HG03039 (cell line): ENCODE results near the gene ROR1.

ENCODE experiments used
- ATAC-seq: cut with Tn5 transposase; IDR thresholded peaks from one replicate; pipeline ENCODE4 v1.9.1; 2021; ENCODE audit warnings: mild to moderate bottlenecking, moderate library complexity; ENCODE audit not compliant: unreplicated experiment

ROR1 gene

DNA sequence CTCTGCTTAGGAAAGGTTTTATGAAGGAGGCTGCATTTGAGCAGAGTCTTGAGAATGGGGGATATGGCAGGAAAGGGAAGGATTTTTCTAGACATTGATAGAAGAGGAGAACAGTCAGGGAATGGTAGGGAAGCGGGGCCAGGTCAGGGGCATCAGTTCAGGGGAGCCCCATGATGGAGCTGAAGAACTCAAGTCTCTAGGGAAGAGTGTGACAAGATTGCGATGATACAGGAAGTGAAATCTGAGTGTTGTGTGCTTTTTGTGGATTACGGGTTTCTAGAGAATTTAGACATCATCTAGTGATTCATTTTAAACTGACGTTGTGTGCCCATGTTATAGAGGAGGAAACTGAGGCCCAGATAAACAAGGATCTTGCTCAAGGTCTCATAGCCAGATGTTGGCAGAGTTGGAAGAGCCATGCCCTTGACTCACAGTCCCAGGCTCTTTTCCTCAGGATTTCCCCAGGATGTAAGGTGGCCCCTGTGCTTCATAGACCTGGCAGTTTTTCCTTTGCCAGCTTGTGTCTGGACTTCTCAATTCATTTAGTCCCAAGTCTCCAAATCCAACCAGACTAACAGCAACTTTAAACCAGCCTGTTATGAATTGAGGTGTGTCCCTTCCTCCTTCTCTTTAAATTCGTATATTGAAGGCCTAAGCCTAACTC, 130.3 kb downstream of the ROR1 start:
- ATAC-seq, result no peak

DNA sequence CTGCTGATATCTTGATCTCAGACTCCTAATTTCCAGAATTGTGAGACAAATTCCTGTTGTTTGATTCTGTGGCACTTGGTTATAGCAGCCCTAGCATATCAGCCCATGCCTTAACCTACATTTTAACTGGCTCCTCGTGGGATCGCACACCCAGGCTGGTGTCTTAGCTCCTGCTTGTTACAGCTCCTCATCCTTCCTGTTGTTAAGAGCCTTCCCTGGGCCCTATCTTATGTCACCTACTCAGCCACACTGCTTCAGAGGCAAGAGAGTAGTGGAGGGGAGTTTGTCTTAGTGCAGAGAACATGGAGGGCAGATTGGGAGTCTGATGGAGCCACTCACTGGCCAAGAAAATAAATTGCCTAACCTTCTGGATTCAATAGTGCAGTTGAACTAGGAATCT, 131.0 kb downstream of the ROR1 start:
- no peak for ATAC-seq

DNA sequence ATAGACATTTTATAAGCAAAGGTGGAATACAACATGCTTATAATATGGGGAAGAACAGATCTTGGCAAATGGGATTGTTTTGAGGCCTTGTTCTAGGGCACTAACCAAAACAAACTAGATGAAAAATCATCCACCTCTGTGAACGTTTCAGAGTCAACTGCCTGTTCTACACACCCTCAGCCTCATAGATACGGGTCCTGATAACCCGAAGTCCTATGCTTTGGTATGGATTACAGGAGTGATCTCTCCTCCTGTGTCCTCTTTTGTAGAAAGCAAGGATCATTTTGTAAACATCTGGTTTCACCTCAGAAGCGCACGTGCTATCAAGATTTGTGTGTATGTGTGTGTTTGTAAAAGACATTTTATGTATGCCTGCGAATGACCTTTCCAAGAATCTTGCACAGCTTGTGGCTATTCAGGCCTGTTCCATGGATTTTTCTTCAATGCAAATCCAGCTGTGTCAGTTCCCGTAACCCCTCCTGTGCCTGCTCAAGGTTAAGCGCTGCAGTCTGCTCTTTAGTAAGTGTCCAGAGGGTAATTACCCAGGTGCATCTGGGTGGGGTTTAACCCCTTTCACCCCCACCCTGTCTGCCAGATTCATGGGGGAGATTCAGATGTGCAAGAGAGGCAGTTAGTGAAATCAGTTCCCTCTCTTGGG, 132.4 kb downstream of the ROR1 start:
- ATAC-seq, result no peak

DNA sequence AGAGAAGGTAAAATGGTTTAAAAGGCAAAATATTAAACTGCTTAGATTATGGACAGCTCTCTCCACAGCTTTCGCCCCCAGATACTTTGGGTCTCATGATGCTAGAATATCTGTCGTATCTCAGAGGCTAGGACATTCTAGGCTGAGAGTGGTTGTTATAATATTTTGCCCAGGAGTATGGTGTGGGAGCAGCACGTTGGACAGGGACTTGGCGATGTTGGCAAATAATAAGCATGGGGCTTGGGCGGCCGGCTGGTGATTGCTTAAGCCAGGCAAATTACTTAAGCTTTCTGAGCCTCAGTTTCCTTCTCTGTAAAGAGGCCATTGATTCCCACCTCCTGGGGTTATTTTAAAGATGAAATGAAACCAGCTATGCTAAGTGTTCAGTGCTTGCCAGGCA, 133.2 kb downstream of the ROR1 start:
- no peak for ATAC-seq

DNA sequence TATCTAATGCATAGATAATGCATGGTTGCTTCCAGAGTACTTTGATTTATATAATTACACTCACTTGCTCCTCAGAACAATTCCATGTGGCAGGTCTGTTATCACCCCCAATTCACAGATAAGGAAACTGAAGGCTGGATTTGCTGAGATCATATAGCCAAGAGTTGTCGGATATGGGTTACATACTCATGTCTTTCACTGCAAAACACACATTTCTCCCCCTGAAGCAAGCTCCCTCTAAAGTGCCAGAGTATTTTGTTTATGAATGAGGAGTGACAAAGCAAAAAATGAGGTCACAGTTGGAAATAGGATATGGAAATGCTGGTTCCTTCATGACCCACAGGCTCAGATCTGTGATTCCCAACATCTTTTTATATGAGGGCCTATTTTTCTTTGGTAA, 134.2 kb downstream of the ROR1 start:
- no peak for ATAC-seq

DNA sequence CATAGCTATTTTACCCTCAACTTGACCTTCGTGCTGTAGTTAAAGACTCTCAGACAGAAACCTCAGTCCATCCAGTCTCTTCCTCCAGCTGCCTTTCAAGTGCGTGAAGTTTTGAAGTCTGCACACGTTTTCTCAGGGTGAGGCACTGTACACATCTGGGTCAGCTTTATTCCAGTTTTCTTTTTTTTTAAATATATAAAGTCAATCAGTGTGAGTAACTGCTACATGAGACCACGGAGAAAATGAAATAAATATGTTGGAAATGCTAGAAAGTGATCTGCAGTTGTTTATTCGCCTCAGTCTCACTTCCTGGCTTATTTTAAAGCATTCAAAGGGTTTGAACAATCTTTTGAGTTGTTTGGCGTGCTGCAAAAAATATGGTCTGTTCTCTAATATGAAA, 135.7 kb downstream of the ROR1 start:
- ATAC-seq, result no peak

DNA sequence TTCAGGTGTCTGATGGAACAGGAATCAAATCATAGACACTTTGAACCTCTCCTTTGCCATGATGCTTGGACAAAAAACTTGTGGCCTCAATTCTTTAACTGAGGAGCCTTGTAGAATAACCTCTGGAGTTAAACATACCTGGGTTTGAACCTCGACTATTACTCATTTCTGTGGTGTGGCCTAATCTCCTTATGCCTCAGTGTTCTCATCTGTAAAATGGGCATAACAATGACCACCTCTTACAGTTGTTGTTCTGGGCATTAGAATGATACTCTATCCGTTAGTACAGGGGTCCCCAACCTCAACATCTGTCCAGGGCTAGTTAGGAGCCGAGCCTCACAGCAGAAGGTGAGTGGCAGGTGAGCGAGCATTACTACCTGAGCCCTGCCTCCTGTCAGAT, 137.2 kb downstream of the ROR1 start:
- ATAC-seq, result no peak

DNA sequence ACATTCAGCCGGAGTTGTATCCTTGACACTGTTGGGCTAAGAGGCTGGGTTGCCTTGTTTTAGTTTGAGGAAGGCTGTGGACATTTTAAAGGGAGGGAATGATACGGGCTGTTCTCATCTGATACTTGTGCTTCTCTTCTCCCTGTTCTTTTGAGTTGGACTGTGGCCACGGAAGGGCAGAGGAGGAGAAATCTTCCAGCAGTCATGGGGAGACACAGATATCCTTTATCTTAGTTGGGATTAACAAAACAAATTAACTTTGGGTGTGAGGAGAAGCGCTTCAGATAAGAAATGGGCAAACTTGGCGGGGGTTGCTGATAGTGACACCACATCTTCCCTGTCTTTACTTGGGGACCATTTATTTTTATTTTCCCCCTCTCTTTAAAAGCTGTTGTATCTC, 138.8 kb downstream of the ROR1 start:
- ATAC-seq, result no peak

DNA sequence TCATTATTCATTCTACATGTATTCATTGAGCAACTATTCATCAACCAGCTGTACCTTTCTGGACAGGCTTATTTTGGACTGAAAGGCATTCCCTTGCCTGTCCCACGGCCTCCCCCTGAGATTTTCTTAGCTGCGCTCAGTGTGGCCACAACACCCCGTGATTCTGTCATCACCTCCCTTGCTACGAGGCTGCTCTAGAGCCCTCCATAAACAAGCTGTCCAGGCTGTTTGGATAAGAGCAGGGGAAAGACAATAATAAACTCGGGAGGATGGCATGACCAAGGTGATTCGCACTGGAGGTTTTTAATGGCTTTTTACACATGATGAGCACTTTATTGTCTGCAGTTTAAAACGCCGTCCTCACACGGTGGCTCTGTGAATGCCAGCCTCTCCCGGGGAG, 139.7 kb downstream of the ROR1 start:
- ATAC-seq, result no peak

DNA sequence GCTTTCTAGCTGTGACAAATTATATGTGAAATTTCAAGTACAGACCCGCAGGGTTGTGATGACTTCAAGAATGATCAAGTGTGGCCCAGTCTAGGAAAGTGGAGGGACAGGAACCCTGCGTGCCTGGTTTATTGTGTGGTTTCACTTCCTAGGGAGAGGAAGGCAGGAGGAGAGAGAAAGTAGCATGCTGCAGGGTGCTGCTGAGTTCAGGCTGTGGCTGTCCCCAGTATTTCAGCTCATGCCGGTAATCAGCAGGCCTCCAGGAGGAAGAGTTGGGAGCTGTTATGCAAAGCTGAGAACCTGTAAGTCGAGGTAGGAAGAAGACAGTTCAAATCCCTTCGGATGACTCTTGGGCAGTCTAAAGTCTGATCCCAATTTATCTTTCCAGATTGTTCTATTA, 140.4 kb downstream of the ROR1 start:
- no peak for ATAC-seq

DNA sequence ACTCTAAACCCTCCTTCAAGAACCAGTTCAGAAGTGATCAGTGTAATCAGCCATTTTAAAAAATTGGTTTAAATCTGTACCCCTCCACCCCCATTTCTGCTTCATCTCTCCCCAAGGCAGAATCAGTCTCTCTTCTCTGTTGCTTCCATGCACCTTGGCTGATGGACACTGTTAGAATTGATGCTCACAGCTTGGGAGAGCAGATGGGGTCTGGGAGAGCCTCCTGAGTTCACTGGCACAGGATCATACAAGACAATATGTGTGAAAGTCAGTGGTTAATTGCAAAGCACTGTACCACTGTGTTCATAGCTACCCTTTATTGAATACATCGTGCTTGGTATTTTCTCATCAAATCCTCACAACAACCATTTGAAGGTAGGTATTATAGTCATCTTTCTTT, 140.9 kb downstream of the ROR1 start:
- no peak for ATAC-seq

DNA sequence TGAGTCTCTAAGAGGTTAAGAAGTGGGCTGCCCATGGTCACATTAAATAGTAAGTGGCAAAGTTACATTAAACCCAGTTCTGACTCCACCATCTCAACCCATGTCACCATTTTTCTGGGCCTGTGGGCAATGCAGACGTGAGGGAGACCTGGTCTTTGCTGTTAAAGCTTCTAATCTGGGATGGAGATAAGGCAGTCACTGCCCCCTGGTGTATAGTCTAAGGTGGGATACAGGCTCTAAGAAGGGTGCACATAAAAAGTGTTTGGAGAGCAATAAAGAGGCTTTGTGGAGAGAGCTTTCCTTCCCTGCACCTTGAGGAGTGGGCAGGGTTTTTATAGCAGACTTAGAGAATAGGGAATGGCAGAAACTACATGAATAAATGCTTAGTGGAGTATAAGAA, 141.3 kb downstream of the ROR1 start:
- no peak for ATAC-seq

DNA sequence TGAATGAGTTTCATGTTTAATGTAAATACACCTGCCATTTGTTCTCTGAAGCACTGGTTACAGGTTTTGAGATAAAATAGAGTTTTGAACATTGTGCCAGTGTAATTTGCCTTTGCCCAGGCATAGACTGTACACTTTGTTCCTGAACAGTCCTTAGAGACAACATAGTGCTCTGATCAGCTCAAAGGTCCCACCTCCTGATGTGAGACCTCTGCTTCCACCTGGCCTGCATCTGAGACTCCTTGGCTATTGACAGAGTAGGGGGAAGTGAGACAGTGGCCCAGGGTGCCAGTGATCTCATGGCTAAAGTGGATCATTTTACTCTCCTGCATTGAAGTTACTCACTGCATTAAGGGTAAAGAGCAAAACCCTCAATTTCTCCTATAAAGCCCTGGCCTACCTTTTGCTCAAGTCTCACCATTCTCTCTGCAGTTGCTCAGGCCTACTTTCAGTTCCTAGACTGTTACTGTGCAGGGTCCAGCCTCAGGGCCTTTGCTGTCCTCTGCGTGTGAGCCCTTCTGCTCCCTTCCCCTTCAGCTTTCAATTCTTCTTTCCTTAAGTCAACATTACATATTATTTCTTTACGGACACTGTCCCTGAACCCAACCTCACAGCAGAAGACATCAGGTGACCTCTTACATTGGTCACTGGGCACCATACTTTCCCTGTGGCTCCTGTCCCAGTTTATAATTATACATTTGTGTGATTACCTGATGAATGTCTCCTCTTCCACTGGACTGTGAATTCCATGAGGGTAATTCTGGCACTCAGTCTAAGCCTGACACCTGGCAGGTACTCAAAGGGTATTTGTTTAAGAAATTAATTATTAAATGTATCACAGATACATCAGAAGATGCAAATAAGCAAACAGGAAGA, 142.9 kb downstream of the ROR1 start:
- ATAC-seq, result no peak

DNA sequence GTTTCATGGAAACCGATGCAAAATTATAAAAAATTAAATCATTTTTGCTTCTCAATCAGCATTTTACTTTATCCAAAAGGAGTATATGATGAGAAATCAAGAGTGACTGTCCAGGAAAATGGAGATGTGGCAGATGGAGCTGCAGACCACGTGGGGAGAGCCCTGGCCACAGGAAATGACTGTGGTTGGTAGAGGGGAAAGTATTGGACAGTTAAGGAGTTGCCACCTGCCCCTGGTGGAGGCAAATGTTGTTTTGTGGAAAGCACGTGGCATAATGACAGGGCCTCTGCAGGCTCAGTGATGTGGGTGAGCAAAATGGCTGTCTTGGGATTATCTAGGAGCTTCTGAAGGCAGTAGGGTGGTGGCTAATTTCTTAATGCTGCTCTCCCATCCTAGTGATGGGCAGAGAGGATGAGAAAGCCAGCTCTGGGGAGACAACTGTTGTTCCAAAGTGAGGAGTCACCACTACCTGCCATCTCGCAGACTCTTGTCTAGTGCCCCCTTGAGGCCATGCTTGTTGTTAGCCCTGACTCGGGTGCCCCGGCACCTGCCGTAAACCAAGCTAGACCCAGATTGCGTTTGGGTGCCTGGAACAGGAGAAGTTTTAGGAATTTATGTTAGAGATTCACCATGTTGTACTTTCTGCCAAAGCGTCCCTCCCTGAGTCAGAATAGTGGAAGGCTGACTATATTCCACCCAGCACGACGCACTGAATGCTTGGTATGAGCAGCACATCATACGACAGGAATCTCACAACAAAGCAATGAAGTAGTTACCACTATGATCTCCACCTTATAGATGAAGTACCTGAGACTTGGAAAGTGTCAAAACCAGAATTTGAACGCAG, 144.0 kb downstream of the ROR1 start:
- ATAC-seq, result no peak

DNA sequence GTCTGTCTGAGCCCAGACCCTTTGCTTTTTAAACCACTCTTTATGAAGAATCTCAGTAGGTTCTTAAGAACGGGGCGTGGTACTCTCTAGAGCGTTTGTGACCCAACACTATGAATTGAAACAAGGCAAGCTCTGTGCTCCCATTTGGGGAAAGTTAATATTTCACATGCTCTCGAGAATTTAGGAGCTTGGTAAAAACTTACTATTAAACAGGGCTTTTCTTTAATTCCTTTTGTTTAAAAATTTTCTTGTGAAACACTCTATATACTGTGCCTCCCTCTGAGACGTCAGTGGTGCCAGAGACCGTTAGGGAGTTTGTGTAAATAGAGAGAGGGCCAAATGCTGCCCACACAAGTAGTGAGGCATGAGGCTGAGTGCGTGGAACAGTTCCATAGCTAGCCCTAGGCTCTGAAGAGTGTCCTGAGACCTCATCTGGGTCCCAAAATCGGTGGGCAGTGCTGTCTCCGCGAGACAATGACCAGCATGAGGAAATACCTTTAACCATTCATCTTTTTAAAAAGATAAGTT, 144.7 kb downstream of the ROR1 start:
- no peak for ATAC-seq

DNA sequence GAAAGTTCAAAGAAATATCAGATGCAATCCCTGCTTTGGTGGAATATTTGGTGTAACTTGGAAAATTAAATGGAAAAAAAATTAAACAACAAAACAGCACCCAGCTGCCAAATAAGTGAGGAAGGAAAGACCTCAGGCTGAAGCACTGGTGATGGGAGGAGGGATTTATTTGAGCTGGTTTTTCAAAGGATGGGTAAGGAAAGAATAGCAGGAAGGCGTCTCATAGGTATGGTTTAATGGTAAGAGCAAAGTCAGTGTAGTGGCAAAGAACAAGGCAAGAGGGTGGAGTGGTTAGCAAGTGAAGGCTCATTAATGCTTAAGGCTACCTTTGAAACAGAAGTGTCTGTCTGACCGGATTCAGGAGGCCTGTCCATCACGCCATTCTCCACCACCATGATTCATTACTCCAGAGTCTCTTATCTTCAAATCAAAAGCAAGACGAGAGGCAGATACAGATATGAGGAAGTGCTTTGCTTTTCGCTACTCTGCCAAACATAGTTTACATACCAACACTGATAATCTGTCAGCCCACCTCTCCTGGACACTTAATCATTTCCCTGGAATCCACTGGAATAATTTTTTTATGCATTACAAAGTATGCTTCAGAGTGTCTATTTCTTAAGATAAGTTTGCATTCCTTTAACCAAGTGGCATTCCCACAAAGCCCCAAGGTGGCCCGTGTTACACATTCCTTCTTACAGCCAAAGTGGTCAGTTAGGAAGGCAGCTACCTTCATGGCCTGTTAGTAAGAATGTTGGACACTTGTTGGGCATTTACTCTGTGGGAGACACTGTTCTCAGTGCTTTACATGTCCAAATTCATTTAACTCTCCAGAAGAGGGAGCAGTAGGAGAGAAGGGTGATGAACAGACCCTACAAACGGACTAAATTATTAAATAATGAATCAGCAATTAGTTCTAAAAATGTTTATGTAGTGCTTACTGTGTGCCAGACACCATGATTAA, 146.6 kb downstream of the ROR1 start:
- ATAC-seq, result no peak

DNA sequence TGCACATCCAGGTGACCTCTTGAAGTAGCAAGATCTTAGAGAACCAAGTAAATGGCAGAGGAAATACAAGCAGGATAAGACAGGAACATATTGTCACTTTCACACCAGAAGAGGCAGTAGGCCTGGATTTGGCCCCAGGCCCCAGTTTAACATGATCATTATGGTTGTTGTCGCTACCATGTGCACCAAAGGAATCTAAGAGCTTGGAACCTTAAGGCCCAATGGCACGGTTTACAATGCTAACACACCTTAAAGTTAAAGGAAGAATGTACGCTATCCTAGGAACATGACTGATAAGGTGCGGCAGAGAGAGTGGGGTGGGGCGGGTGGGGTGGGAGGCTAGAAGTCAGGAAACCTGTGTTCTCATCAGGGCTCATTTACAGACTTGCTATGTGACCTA, 147.5 kb downstream of the ROR1 start:
- no peak for ATAC-seq

DNA sequence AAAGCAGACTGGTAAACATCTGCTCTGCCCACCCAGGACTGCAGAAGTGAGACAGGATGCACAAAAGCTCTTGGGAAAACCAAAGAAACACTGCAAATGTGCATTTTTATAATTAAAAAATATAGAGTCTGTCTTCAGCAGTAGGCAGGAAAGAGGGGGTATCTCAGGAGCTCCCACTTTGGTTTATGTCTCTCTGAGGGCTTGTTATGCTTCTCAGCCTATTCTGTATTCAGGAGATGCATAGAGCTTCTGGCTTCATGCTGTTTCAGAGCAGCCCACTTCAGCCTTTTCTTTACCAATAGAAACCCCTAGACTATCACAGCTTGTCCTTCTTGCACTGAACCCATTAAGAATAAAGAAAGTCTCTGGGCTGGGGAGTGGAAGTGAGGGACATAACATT, 148.0 kb downstream of the ROR1 start:
- no peak for ATAC-seq

DNA sequence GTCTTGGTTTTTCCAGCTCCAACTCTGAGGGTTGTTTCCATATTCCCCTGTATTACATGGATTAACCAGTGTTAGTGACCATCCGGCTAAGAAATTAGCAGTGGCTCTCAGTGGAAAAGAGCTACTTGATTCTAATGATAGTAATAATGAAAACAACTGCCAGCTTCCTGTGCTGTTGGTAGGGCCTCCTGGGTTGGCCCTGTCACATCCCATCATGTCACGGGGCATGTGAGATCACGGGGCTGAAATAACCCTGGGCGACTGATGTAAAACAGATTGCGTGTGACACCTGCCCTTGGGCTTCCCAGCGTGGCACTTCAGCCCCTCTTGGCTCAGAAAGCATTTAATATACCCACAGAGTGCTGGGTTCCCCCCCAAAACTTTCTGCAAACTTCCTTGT, 149.0 kb downstream of the ROR1 start:
- no peak for ATAC-seq

DNA sequence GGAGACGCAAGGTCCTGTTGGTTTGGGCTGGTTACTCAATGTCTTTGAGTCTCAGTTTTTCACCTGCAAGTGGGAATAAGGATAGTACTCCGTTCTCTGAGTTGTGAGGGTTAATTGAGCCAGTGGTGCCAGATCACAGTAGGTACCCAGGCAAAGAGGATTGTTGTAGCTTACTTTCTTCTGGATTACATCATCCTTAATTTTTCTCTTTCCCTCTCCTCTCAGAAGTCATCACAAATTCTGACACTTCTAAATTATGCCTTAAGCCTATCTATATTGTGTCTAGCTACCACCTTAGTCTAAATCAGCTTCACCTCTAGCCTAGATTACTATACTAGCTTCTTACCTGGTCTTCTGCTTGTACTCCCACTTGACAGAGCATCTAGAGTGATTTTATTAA, 149.5 kb downstream of the ROR1 start:
- ATAC-seq, result no peak
